IMR-90 (cell line): Measurements from ENCODE around the gene EIF4ENIF1. TPM values are rescaled to one million over a fixed set of nuclear protein-coding genes. Genes with fewer than 3 reads are reported as not detected.

ENCODE experiments used
- ATAC-seq: fragments of 200-7000 bp; cut with Tn5 transposase; 2 replicates; pipeline ENCODE4 v1.9.1; 2020; ENCODE audit warnings: low read depth, mild to moderate bottlenecking, moderate library complexity
- BruUV-seq: library from RNA; stranded (reverse); fragments of 400-500 nt; replicated peaks from 2 replicates; lab custom pipeline; 2021; lab: Mats Ljungman, UMichigan
- CTCF ChIA-PET: fragments of 300-600 bp; formaldehyde crosslinking; extraction: SDS; loops from one replicate; lab custom pipeline; 2021; ENCODE audit warnings: antibody characterized with exemption; lab: Yijun Ruan, JAX
- POLR2A ChIA-PET: fragments of 300-600 bp; sonication (Branson Sonifier 250); formaldehyde crosslinking; loops from one replicate; lab custom pipeline; 2022; ENCODE audit warnings: antibody characterized with exemption; ENCODE audit not compliant: unreplicated experiment; lab: Charles Lee
- DNase-seq: peaks from one replicate; pipeline ENCODE4 v3.0.0; 2013
- H2AFZ ChIP-seq: replicated peaks from 2 replicates; pipeline ENCODE3; 2013; ENCODE audit warnings: low read length, mild to moderate bottlenecking; ENCODE audit not compliant: poor library complexity
- H2AK5ac ChIP-seq: 2 replicates; pipeline ENCODE4 v1.6.1; 2013; ENCODE audit warnings: low read depth, low read length, inconsistent platforms
- H2AK9ac ChIP-seq: replicated peaks from 2 replicates; pipeline ENCODE3; 2013; ENCODE audit warnings: mild to moderate bottlenecking, low read depth, low read length, moderate library complexity; ENCODE audit not compliant: poor library complexity
- H2BK120ac ChIP-seq: 2 replicates; pipeline ENCODE4 v1.6.1; 2013; ENCODE audit warnings: low read depth, low read length, inconsistent platforms
- H2BK15ac ChIP-seq: 3 replicates; pipeline ENCODE4 v1.6.1; 2013; ENCODE audit warnings: low read depth, low read length, inconsistent platforms
- H2BK20ac ChIP-seq: 2 replicates; pipeline ENCODE4 v1.6.1; 2013; ENCODE audit warnings: low read depth, mild to moderate bottlenecking, inconsistent platforms, low read length, moderate library complexity
- H2BK5ac ChIP-seq: 2 replicates; pipeline ENCODE4 v1.6.1; 2013; ENCODE audit warnings: mild to moderate bottlenecking, low read depth, low read length, inconsistent platforms; ENCODE audit not compliant: poor library complexity, severe bottlenecking
- H3K14ac ChIP-seq: replicated peaks from 2 replicates; pipeline ENCODE4 v1.6.1; 2013; ENCODE audit warnings: low read depth, low read length, inconsistent platforms
- H3K18ac ChIP-seq: 2 replicates; pipeline ENCODE4 v1.6.1; 2013; ENCODE audit warnings: low read depth, low read length, control low read depth
- H3K23ac ChIP-seq: 2 replicates; pipeline ENCODE4 v1.6.1; 2013; ENCODE audit warnings: low read depth, low read length, inconsistent platforms
- H3K27ac ChIP-seq: 2 replicates; pipeline ENCODE4 v1.5.1; 2013; ENCODE audit warnings: mild to moderate bottlenecking, control low read depth, low read length; ENCODE audit not compliant: insufficient read depth
- H3K27me3 ChIP-seq: 2 replicates; pipeline ENCODE4 v1.6.1; 2013; ENCODE audit warnings: low read length; ENCODE audit not compliant: control insufficient read depth, insufficient read depth
- H3K36me3 ChIP-seq: 2 replicates; pipeline ENCODE4 v1.6.1; 2013; ENCODE audit warnings: low read length, mixed read lengths; ENCODE audit not compliant: control insufficient read depth, insufficient read depth
- H3K4ac ChIP-seq: 2 replicates; pipeline ENCODE4 v1.6.1; 2013; ENCODE audit warnings: low read depth, low read length, inconsistent platforms
- H3K4me1 ChIP-seq: 2 replicates; pipeline ENCODE4 v1.6.1; 2013; ENCODE audit warnings: low read length, mixed read lengths; ENCODE audit not compliant: control insufficient read depth, insufficient read depth
- H3K4me2 ChIP-seq: 2 replicates; pipeline ENCODE4 v1.6.1; 2013; ENCODE audit warnings: low read depth, mild to moderate bottlenecking, control low read depth, low read length, moderate library complexity
- H3K4me3 ChIP-seq: 2 replicates; pipeline ENCODE4 v1.5.1; 2013; ENCODE audit warnings: low read depth, mild to moderate bottlenecking, control low read depth, low read length, moderate library complexity; ENCODE audit not compliant: insufficient read depth
- H3K56ac ChIP-seq: 2 replicates; pipeline ENCODE4 v1.6.1; 2013; ENCODE audit warnings: low read length, inconsistent platforms; ENCODE audit not compliant: insufficient read depth; ENCODE audit errors: extremely low read depth
- H3K79me1 ChIP-seq, 2 experiments: 2 replicates each; pipeline ENCODE4 v1.6.1; 2013; ENCODE audit warnings: low read length in 2 of 2, inconsistent platforms in 1 of 2, low read depth in 1 of 2
- H3K9ac ChIP-seq: 2 replicates; pipeline ENCODE4 v1.6.1; 2013; ENCODE audit warnings: low read depth, low read length, control low read depth
- H3K9me1 ChIP-seq: 2 replicates; pipeline ENCODE4 v1.6.1; 2013; ENCODE audit warnings: low read length, inconsistent platforms; ENCODE audit not compliant: insufficient read depth
- H3K9me3 ChIP-seq: 2 replicates; pipeline ENCODE4 v1.6.1; 2013; ENCODE audit warnings: low read length; ENCODE audit not compliant: control insufficient read depth, insufficient read depth
- H4K20me1 ChIP-seq: 2 replicates; pipeline ENCODE4 v1.6.1; 2013; ENCODE audit warnings: low read length, inconsistent platforms; ENCODE audit not compliant: insufficient read depth
- H4K5ac ChIP-seq: 2 replicates; pipeline ENCODE4 v1.6.1; 2013; ENCODE audit warnings: mild to moderate bottlenecking, low read depth, low read length, control low read depth
- H4K8ac ChIP-seq, 2 experiments: 2 replicates each; pipeline ENCODE4 v1.6.1; 2013; ENCODE audit warnings: low read depth in 2 of 2, low read length in 2 of 2, control low read depth in 1 of 2, inconsistent platforms in 1 of 2
- H4K91ac ChIP-seq: 2 replicates; pipeline ENCODE4 v1.6.1; 2013; ENCODE audit warnings: low read depth, low read length, inconsistent platforms; ENCODE audit not compliant: insufficient read depth
- BHLHE40 ChIP-seq: fragments of 150-350 bp; IDR thresholded peaks from 2 replicates; pipeline ENCODE4 v1.6.1; 2016; ENCODE audit warnings: mild to moderate bottlenecking, low read depth, low read length
- CEBPB ChIP-seq: IDR thresholded peaks from 2 replicates; pipeline ENCODE4 v1.6.1; 2012; ENCODE audit warnings: low read depth, low read length, improper control_type of control experiment
- CHD1 ChIP-seq: IDR thresholded peaks from 2 replicates; pipeline ENCODE4 v1.6.1; 2012; ENCODE audit warnings: low read depth, low read length, improper control_type of control experiment
- CTCF ChIP-seq: conservative IDR thresholded peaks from 2 replicates; pipeline ENCODE4 v1.5.1; 2012; ENCODE audit warnings: mild to moderate bottlenecking, low read depth, low read length, improper control_type of control experiment
- FOS ChIP-seq: fragments of 150-350 bp; IDR thresholded peaks from 2 replicates; pipeline ENCODE4 v1.6.1; 2016; ENCODE audit warnings: low read depth, low read length
- MAFK ChIP-seq: IDR thresholded peaks from 2 replicates; pipeline ENCODE4 v1.6.1; 2012; ENCODE audit warnings: low read depth, low read length, improper control_type of control experiment
- MAZ ChIP-seq: IDR thresholded peaks from 2 replicates; pipeline ENCODE4 v1.6.1; 2012; ENCODE audit warnings: low read depth, mild to moderate bottlenecking, low read length, improper control_type of control experiment, moderate library complexity, borderline replicate concordance
- MXI1 ChIP-seq: IDR thresholded peaks from 2 replicates; pipeline ENCODE4 v1.6.1; 2012; ENCODE audit warnings: low read depth, mild to moderate bottlenecking, low read length, moderate library complexity, borderline replicate concordance
- NFE2L2 ChIP-seq: fragments of 150-350 bp; IDR thresholded peaks from 2 replicates; pipeline ENCODE4 v1.6.1; 2016; ENCODE audit warnings: low read depth, mild to moderate bottlenecking, low read length
- POLR2A ChIP-seq: IDR thresholded peaks from 2 replicates; pipeline ENCODE4 v1.6.1; 2012; ENCODE audit warnings: mild to moderate bottlenecking, low read depth, low read length
- RAD21 ChIP-seq: IDR thresholded peaks from 2 replicates; pipeline ENCODE4 v1.6.1; 2012; ENCODE audit warnings: low read length, improper control_type of control experiment
- RCOR1 ChIP-seq: IDR thresholded peaks from 2 replicates; pipeline ENCODE4 v1.6.1; 2012; ENCODE audit warnings: mild to moderate bottlenecking, low read length, improper control_type of control experiment; ENCODE audit not compliant: insufficient replicate concordance
- RFX5 ChIP-seq: IDR thresholded peaks from 2 replicates; pipeline ENCODE4 v1.8.0; 2012; ENCODE audit warnings: low read depth, mild to moderate bottlenecking, low read length, moderate library complexity
- WGBS, 2 experiments: methylation state at CpG; one replicate each; pipeline versions ENCODE4 v1.1.5 to v1.1.7; 2013; ENCODE audit warnings: missing lambda C conversion rate in 2 of 2; ENCODE audit not compliant: insufficient read length in 1 of 2; ENCODE audit errors: extremely low coverage in 2 of 2; 5-methylcytosine and 5-hydroxymethylcytosine counted together
- dilution Hi-C: fragments of 300-500 bp; cut with HindIII; formaldehyde crosslinking; loops from one replicate; pipeline ENCODE4 v1.14.3; 2018; ENCODE audit warnings: low sequenced_read_pairs; ENCODE audit not compliant: unreplicated experiment
- in situ Hi-C: fragments of 300-500 bp; cut with MboI; formaldehyde crosslinking; loops from 3 replicates; pipeline ENCODE4 v1.14.3; 2019; ENCODE audit warnings: low sequenced_read_pairs, inconsistent platforms, mixed read lengths
- intact Hi-C: fragments of 100-400 bp; cut with micrococcal nuclease; formaldehyde crosslinking; loops from 2 replicates; pipeline ENCODE4 v1.10.0; 2022
- polyA plus RNA-seq, 3 experiments: library from polyadenylated mRNA; depleted of rRNA; stranded (reverse); fragments of >200 nt; gene quantifications; 2 replicates each; pipeline ENCODE4 v1.2.3, GENCODE V29; 2012; ENCODE audit warnings: low replicate concordance in 1 of 3
- total RNA-seq: library from RNA; depleted of rRNA; stranded (reverse); fragments of >200 nt; gene quantifications from 2 replicates; pipeline ENCODE4 v1.2.3, GENCODE V29; 2012
- TF ChIP-seq, protein P1 (sequence below): fragments of 150-350 bp; IDR thresholded peaks from 2 replicates; pipeline ENCODE4 v1.6.1; 2016; ENCODE audit warnings: low read depth, mild to moderate bottlenecking, low read length, moderate library complexity, borderline replicate concordance
- TF ChIP-seq, protein P2 (sequence below): fragments of 150-350 bp; IDR thresholded peaks from 2 replicates; pipeline ENCODE4 v1.6.1; 2017; ENCODE audit warnings: mild to moderate bottlenecking, antibody characterized with exemption, low read length, low read depth

Gene EIF4ENIF1
- total and polyA plus RNA-seq, 2 of the 4 experiments (the other 2 are of a cell fraction): 14.7 to 16.0 TPM

DNA sequence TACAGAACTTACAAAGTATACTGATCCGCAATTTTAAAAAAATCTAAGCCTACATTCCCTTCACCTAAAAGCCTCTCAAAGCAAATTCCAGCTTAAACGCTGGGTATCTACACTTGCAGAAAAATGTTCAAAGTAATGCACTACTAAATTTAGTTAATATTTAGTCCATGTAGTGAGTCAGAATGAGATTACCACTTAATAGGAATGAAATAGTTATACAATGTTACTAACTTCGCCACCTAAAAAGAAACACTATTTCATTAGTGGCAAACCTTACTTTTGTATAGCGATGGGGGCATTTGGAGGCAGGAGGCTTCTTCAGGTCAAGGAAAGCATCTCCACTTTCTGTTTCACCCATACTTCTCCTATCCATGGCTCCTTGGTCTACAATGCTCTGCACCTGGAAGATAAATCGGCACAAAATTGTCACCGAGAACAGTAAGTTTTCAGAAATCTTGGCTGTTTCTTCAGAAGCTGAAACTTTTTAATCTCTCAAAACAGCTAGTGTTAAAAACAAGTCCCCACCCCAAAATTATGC lies 1.2 kb downstream of the EIF4ENIF1 start:
- no peak for DNase-seq
- Histone ChIP-seq H4K8ac (no peak overlapping the region), H3K36me3 (peaks cover 14% of the 10 kb centered on the region), H2BK15ac (no peak overlapping the region), H2BK120ac (no peak overlapping the region), H2AK5ac (no peak overlapping the region), H3K27me3 (no peaks in the 10 kb centered on the region), H2BK20ac (no peak overlapping the region), H3K9me3 (no peaks in the 10 kb centered on the region), H3K14ac (peak overlapping the region; percentile 29), H3K56ac (0 out of 2 replicates have a peak overlapping the region, but pooled peaks have one; percentile 10), H3K27ac (no peak overlapping the region), H3K79me1 (peaks cover 29 to 61% of the 10 kb centered on the region in 2 experiments), H3K23ac (peak overlapping the region; percentile 60; the same call in 1 of the 2 replicates), H2AFZ (no peak overlapping the region), H3K9ac (peak overlapping the region; percentile 80), H3K4me3 (peak overlapping the region; percentile 72), H3K18ac (no peak overlapping the region), H2BK5ac (peak overlapping the region; percentile 78), H4K5ac (no peak overlapping the region; the same call in 1 of the 2 replicates), H3K9me1 (no peaks in the 10 kb centered on the region; the same call in 1 of the 2 replicates), H4K20me1 (peaks cover 7% of the 10 kb centered on the region; the same call in 1 of the 2 replicates), H3K4ac (peak overlapping the region; percentile 57; the same call in 1 of the 2 replicates), H3K4me1 (peaks cover 2% of the 10 kb centered on the region; the same call in 1 of the 2 replicates), H2AK9ac (no peak overlapping the region), H4K91ac (no peak overlapping the region), H3K4me2 (peak overlapping the region; percentile 93)
- intact Hi-C loops: no loop called here
- TF ChIP-seq, protein P1, sequence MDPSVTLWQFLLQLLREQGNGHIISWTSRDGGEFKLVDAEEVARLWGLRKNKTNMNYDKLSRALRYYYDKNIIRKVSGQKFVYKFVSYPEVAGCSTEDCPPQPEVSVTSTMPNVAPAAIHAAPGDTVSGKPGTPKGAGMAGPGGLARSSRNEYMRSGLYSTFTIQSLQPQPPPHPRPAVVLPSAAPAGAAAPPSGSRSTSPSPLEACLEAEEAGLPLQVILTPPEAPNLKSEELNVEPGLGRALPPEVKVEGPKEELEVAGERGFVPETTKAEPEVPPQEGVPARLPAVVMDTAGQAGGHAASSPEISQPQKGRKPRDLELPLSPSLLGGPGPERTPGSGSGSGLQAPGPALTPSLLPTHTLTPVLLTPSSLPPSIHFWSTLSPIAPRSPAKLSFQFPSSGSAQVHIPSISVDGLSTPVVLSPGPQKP: no peak
- TF ChIP-seq NFE2L2: no peak
- TF ChIP-seq, protein P2, sequence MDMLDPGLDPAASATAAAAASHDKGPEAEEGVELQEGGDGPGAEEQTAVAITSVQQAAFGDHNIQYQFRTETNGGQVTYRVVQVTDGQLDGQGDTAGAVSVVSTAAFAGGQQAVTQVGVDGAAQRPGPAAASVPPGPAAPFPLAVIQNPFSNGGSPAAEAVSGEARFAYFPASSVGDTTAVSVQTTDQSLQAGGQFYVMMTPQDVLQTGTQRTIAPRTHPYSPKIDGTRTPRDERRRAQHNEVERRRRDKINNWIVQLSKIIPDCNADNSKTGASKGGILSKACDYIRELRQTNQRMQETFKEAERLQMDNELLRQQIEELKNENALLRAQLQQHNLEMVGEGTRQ: no peak
- no peak for TF ChIP-seq CHD1
- no peak for TF ChIP-seq RCOR1
- no peak for TF ChIP-seq POLR2A
- TF ChIP-seq MAFK: no peak
- no peak for TF ChIP-seq MXI1
- TF ChIP-seq FOS: no peak
- no peak for TF ChIP-seq RAD21
- TF ChIP-seq BHLHE40: no peak
- TF ChIP-seq CEBPB: no peak
- no peak for TF ChIP-seq CTCF
- TF ChIP-seq MAZ: no peak
- TF ChIP-seq RFX5: no peak
- WGBS, 2 experiments: 100% methylated on average over 1 of the region's 6 CpGs; no CpG with 5 or more reads in 1 of the 2 experiments
- no peak for ATAC-seq
- BruUV-seq: no TSS peak
- in situ Hi-C loops: no loop called here
- dilution Hi-C loops: no loop called here
- POLR2A ChIA-PET: interaction anchor here (0.6 kb wide), 1 partner anchor 62 kb away, joined by 3 read pairs; no protein-coding TSS in a partner anchor
- CTCF ChIA-PET: interaction anchor here (0.8 kb wide), 2 partner anchors 16 to 37 kb away, joined by 3 read pairs; no protein-coding TSS in a partner anchor
